Left kidney (tissue), 2 donors: Measurements from ENCODE around the gene SLC6A13. TPM values are rescaled to one million over a fixed set of nuclear protein-coding genes. Genes with fewer than 3 reads are reported as not detected.
"Not testable (repeated sequence)": the region's sequence is repeated elsewhere in the genome, so short reads cannot be mapped to it uniquely, and the experiment has no call there.

ENCODE experiments used
- DNase-seq: peaks from one replicate; pipeline ENCODE4 v3.0.0-alpha.2; 2013
- polyA plus RNA-seq: library from polyadenylated mRNA; unstranded; fragments of 120-200 nt; gene quantifications from one replicate; pipeline ENCODE4 v1.2.1, GENCODE V29; 2013; ENCODE audit not compliant: insufficient read length

The SLC6A13 gene
- polyA plus RNA-seq, 1 donor = 48.9 TPM

GRCh38 chr12:198705-199104 lies 63.9 kb downstream of the SLC6A13 start:
- DNase-seq = no peak

DNA sequence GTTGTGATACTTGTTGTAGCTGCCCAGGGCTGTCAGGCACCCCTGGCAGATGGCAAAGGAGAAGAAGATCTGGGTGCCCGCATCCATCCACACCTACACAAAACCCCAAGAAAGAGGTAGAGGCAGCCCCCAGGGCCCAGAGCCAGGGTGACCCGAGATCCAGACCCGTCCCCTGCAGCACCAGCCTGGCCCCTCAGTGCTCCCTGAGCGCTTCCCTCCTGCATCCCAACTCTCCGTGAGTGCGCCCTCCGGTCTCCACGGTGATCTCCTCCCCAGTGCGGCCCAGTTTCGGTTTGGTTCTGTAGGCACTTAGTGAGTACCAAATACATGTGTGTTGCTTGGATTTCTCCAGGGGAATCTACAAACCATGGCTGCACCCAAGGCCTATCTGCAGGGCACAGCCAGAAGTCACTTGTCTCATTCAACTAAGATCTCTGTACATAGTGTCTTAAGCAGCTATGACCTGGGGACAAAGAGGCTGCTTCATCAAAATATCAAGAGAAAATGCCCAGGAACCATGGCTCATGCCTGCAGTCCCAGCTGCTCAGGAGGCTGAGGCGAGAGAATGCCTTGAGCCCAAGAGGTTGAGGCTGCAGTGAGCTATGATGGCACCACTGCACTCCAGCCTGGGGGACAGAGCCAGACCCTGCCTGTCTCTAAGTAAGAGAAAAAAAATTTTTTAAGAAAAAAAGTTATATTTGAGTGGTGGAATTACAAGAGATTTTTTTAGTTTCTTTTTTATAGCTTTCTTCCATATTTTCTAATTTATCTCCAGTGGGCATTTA lies 64.5 kb downstream of the SLC6A13 start:
- no peak for DNase-seq

DNA sequence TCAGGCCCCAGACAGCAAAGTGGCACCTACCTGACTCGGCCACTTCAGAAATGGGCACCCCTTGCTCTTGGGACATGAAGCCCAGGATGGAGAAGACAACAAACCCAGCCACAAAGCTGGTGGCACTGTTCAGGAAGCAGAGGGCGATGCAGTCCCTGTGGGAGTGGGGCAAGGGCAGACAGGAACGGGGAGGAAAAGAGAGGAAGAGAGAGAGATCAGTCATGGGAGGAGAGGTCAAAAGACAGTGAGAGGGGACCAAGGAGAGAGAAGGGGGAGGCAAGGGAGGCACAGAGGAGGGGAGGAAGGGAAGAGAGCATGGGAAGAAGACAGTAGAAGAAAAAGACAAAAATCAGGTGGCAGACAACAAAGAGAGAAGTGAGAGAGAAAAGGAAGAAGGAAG lies 65.3 kb downstream of the SLC6A13 start:
- no peak for DNase-seq

GRCh38 chr12:196436-196835 lies 66.2 kb downstream of the SLC6A13 start:
- DNase-seq = no peak

DNA sequence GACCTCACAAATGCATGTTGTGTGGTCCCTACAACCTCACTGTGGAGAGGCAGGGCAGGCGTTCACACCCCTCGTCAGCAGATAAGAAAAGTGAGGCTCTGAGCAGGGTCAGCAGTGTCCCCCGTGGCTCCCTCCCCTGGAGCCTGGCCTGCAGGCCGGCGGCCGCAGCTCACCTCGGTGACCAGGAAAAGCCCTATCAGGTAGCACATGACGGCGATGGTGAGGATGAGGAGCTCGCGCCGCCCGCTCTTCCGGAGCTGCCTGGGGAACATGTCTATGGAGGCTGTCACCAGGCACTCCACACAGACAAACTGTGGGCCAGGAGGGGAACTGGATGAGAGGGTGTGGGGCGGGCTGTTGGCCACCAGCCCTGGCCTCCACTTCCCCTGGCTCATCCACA lies 66.7 kb downstream of the SLC6A13 start:
- no peak for DNase-seq

DNA sequence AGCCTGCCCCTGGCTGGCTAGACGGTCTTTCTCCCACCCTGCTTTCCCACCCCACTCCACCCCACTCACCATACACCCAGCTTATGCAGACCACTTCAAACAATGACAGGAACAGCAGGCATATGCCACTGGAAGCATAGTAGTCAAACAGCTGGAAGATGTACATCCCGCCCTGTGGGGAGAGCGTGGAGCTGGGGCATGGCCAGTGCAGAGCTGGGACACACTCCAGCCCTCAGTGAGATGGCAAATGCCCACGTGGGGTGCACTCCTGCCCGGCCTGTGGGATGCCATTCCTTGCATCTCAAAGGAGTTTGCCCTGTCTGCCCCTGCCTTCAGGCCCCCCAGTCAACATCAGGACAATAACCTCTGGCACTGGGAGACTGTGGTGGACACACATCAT lies 67.5 kb downstream of the SLC6A13 start:
- DNase-seq = no peak

DNA sequence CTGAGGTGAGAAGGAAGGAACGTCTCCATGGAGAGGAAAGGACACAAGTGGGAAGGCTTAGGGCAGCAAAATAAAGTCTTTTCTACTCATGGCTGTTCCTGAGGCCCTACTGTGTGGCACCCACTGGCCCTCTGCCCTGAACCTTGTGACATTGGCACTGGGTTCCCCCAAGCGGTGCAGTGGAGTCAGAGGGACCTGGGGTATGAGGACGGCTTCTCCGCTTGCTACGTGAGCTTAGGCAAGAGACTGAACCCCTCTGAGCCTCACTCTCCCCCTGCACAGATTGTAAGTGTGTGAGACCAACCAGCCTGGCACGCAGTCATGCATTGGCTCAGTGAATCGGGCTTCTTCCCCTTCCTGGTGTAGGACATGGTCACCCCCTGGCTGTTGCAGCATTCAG lies 68.4 kb downstream of the SLC6A13 start:
- no peak for DNase-seq

DNA sequence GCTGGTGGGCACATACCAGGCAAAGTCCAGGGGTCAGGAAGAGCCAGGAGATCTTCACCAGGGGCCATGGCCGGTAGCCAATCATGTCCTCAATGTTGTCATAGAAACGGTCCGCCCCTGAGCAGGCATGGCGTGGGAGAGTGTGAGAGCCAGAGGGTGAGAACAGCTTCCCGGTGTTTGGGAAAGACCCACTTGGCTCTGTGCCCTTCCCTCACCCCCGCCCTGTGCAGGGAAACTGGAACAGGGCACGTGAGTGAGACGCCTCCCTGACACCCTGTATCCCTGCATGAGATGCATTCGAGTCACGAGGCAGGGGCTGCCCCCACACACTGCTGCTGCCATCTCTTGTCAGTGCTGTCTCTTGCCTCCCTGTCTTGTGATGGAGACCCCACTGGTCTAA lies 69.4 kb downstream of the SLC6A13 start:
- no peak for DNase-seq

DNA sequence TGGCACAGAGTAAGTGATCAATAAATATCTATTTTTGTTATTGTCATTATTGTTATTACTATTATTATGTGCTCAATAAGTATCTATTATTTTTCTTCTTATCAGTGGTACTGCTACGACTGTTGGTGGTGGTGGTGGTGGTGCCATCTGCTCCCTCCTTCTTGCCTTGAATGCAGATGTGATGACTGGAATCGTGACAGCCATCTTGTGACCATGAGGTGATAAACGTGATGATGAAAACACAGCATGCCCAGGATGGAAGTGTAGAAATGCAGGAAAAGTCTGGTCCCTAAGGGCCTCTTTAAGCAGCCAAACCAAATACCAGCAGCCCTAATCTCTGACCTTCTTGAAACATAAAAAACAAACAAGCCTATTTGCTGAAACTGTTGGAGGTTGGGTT lies 71.1 kb downstream of the SLC6A13 start:
- no peak for DNase-seq

DNA sequence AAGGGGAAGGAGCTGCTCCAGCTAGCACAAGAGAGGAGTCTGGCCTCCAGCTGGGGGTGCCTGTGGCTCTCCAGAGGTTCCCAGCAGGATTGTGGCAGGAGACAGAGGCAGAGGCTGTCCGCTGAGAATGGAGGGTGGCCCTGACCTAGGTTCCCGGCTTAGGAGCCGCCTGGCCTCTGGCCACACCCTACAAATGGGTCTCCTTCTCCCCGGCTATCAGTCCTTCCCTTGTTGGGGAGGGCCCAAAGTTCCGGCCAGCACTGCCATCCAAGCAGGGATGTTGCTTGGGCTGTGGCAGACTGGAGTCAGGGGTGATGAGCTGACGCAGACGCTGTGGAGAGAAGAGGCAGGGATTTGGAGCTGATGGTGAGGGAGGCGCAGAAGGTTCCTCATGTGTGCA lies 71.8 kb downstream of the SLC6A13 start:
- no peak for DNase-seq

DNA sequence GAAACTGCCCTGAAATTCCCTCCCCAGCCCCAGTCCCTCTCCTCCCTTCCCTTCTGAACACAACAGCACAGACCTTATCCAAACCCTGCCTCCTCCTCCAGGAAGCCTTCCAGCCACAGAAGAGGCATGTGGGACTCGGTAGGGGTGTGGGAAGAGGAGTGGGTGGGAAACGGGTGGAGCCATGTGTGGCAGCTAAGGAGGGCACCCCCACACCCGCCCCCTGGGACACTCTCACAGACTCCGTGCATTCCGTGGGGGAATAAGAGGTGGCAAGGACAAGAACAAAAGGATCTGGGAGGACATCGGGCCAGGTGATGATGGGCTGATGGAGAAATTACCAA lies 73.0 kb downstream of the SLC6A13 start:
- no peak for DNase-seq

- DNase-seq = peak; percentile 70
Measured at GRCh38 chr12:188910-189621, 73.6 kb downstream of the SLC6A13 start.

GRCh38 chr12:187986-188909 lies 74.4 kb downstream of the SLC6A13 start:
- DNase-seq = not testable (repeated sequence)

- no peak for DNase-seq
Measured at GRCh38 chr12:186006-186625, 76.5 kb downstream of the SLC6A13 start.

GRCh38 chr12:185576-185955 lies 77.1 kb downstream of the SLC6A13 start:
- no peak for DNase-seq

- no peak for DNase-seq
Measured at GRCh38 chr12:184811-185575, 77.6 kb downstream of the SLC6A13 start.

- no peak for DNase-seq
Measured at GRCh38 chr12:182381-182892, 80.2 kb downstream of the SLC6A13 start.

- DNase-seq = no peak
Measured at GRCh38 chr12:181921-182320, 80.7 kb downstream of the SLC6A13 start.

GRCh38 chr12:180445-180844 lies 82.2 kb downstream of the SLC6A13 start:
- DNase-seq = no peak

- DNase-seq = no peak
Measured at GRCh38 chr12:179885-180284, 82.8 kb downstream of the SLC6A13 start.

DNA sequence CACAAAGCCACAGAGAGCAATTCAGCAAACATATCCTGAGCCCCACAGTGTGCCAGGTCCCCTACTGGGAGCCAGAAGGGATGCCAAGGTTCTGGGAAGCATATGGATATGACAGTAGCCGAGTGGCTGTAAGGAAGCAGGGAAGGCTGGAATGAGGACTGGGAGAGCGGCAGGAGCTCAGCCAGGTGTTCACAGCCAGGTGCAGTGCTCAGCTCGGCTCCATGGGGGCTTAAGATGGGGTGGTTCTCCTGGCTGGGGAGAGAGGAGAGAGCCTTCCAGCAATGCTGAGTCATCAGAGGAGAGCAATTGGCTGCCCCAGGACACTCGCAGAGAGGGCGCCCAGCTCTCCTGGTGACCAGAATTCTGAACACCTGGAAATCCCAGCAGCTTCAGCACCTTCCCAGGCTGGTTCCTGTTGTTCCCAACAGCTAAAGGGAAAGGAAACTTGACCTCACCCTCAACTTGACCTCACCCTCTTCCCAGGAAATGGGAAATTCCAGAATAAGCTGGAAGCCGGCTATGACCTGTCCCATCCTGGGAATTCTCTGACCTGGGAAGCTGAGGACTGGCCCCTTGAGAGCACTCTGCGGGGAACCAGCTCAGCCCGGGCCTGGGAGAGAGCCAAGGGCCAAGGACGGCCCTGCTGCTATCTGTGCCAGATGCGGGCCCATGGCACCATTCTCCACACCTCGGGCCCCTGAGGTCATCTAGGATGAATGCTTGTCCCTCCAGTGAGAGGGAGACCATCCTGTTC lies 83.3 kb downstream of the SLC6A13 start:
- DNase-seq = no peak
